OCI-LY7 (cell line): ENCODE results near the gene BAHCC1. TPM values are rescaled to one million over a fixed set of nuclear protein-coding genes. Genes with fewer than 3 reads are reported as not detected.

Experiments
- Bru-seq: library from RNA; stranded (reverse); fragments of 400-500 nt; gene quantifications from one replicate; lab custom pipeline; 2021; lab: Mats Ljungman, UMichigan
- BruChase-seq, 2 experiments: library from RNA; stranded (reverse); fragments of 400-500 nt; gene quantifications; one replicate each; lab custom pipeline; 2021; lab: Mats Ljungman, UMichigan
- BruUV-seq: library from RNA; stranded (reverse); fragments of 400-500 nt; replicated peaks from 2 replicates; lab custom pipeline; 2021; lab: Mats Ljungman, UMichigan
- CTCF ChIA-PET: fragments of 300-600 bp; sonication (Branson Sonifier 250); formaldehyde crosslinking; loops from one replicate; lab custom pipeline; 2022; ENCODE audit warnings: antibody characterized with exemption; ENCODE audit not compliant: unreplicated experiment; lab: Charles Lee
- POLR2A ChIA-PET: fragments of 300-600 bp; sonication (Branson Sonifier 250); formaldehyde crosslinking; loops from one replicate; lab custom pipeline; 2022; ENCODE audit warnings: antibody characterized with exemption; lab: Charles Lee
- DNase-seq: peaks from one replicate; pipeline ENCODE4 v3.0.0-alpha.2; 2015; ENCODE audit warnings: low spot score
- H2AFZ ChIP-seq: fragments of 200-600 bp; sonication (generic), shearing (Covaris generic); 2 replicates; pipeline ENCODE4 v1.6.1; 2014; ENCODE audit warnings: mild to moderate bottlenecking, antibody characterized with exemption, low read length, moderate library complexity
- H3K27ac ChIP-seq: fragments of 200-600 bp; sonication (generic); 2 replicates; pipeline ENCODE4 v1.5.1; 2014; ENCODE audit warnings: mixed run types, low read depth, mild to moderate bottlenecking, moderate library complexity, low read length, inconsistent platforms; ENCODE audit not compliant: poor library complexity, severe bottlenecking
- H3K36me3 ChIP-seq: fragments of 200-600 bp; sonication (generic); 2 replicates; pipeline ENCODE4 v1.6.1; 2014; ENCODE audit warnings: mild to moderate bottlenecking, antibody characterized with exemption, low read length, moderate library complexity, mixed read lengths; ENCODE audit not compliant: insufficient read depth
- H3K4me1 ChIP-seq: fragments of 200-600 bp; sonication (generic); 2 replicates; pipeline ENCODE4 v1.5.1; 2014; ENCODE audit warnings: mild to moderate bottlenecking, low read length; ENCODE audit not compliant: insufficient read depth, poor library complexity, severe bottlenecking
- H3K4me2 ChIP-seq: fragments of 200-600 bp; sonication (generic); 2 replicates; pipeline ENCODE4 v1.6.1; 2014; ENCODE audit warnings: mild to moderate bottlenecking, low read length
- H3K4me3 ChIP-seq: fragments of 200-600 bp; sonication (generic); 2 replicates; pipeline ENCODE4 v1.5.1; 2014; ENCODE audit warnings: mild to moderate bottlenecking, low read depth, low read length; ENCODE audit not compliant: poor library complexity, severe bottlenecking
- H3K79me2 ChIP-seq: fragments of 200-600 bp; sonication (generic); 2 replicates; pipeline ENCODE4 v1.6.1; 2016; ENCODE audit warnings: low read depth, mild to moderate bottlenecking, low read length, moderate library complexity, mixed read lengths; ENCODE audit not compliant: insufficient read depth
- H3K9me2 ChIP-seq: fragments of 200-600 bp; sonication (generic); 2 replicates; pipeline ENCODE4 v1.6.1; 2016; ENCODE audit warnings: mild to moderate bottlenecking, low read length, mixed read lengths; ENCODE audit not compliant: insufficient read depth
- H3K9me3 ChIP-seq: fragments of 200-600 bp; sonication (generic); 2 replicates; pipeline ENCODE4 v1.6.1; 2014; ENCODE audit warnings: mild to moderate bottlenecking, mixed run types, low read length, mixed read lengths
- H4K20me1 ChIP-seq: fragments of 200-600 bp; sonication (generic); 2 replicates; pipeline ENCODE4 v1.6.1; 2014; ENCODE audit warnings: mild to moderate bottlenecking, antibody characterized with exemption, low read length, moderate library complexity, mixed read lengths; ENCODE audit not compliant: insufficient read depth
- EZH2phosphoT487 ChIP-seq: fragments of 200-600 bp; sonication (generic); IDR thresholded peaks from 2 replicates; pipeline ENCODE4 v1.6.1; 2018; ENCODE audit warnings: low read depth, borderline replicate concordance, mild to moderate bottlenecking, mixed run types, antibody characterized with exemption, low read length, moderate library complexity, mixed read lengths
- intact Hi-C: fragments of 100-400 bp; cut with micrococcal nuclease; formaldehyde crosslinking; loops from one replicate; pipeline ENCODE4 v1.10.0; 2022; ENCODE audit not compliant: unreplicated experiment
- long read RNA-seq: library from polyadenylated mRNA; stranded (forward); transcript quantifications from one replicate; pipeline ENCODE4 v2.0.0, GENCODE V29; 2022
- total RNA-seq, 2 experiments: library from RNA; depleted of rRNA in 1 of 2; stranded (reverse); fragments of >200 nt in 1 of 2; shearing (Covaris generic) in 1 of 2; gene quantifications; 2 replicates each; pipeline ENCODE4 v1.2.3, GENCODE V29; 2014 to 2022
- TF ChIP-seq, protein P1 (sequence below): fragments of 200-600 bp; sonication (generic); conservative IDR thresholded peaks from 2 replicates; pipeline ENCODE4 v1.5.1; 2014; ENCODE audit warnings: mild to moderate bottlenecking, antibody characterized with exemption, low read length, moderate library complexity, mixed read lengths

The BAHCC1 gene
- total RNA-seq (2014; rRNA removed; shearing (Covaris generic)) (1.4 and 5.2 TPM in 2 replicates), total RNA-seq (2022) (5.5 and 5.7 TPM in 2 replicates), Bru-seq, nascent RNA (percentile 20 among the genes with signal in this experiment), BruChase-seq, experiment 1, labeled RNA remaining after a 6-hour chase (percentile 19 among the genes with signal in this experiment), BruChase-seq, experiment 2, labeled RNA remaining after a 2-hour chase (percentile 24 among the genes with signal in this experiment)
- long read RNA-seq, partial matches to known transcripts, result 1 of 9 reads
- long read RNA-seq, other reads (novel, unspliced or antisense), result 7 of 9 reads

DNA sequence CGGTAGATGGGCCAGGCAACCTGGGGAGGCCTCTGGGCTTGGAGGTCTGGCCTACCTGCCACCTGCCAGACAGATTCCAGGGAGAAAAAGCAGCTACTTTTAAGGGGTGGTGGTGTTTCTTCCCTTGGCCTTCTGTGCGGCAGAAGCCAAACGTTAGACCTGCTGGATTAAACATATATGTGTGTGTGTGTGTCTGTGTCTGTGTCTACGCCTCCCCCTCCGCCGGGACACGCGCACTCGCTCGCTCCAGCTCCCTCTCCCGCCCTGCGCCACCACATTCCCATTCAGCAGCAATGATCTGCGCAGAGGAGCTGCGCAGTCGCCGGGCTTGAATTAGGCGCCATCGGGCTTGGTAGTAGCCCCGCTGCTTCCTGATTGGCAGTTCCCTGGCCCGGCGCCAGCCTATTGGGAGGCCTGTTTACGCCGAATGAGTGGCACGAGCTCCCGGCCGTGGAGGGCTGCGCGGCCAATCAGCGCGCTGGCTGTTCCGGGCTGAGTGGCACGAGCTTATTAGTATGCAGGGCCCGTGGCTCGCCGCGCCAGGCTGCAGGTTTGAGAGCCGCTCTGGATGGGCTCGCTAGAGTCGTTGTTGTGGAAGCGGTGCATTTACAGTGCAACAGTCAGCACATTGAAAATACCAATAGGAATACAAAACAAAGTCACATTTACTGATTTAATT, at the start of gene BAHCC1:
BAHCC1 (plus strand) TSS at position 537 of the 679 bp plus-strand sequence. CDS start 4,283 bp downstream, outside the sequence.
- peak within 1 kb of the TSS; percentile 87 for H3K4me2 ChIP-seq
- H3K36me3 ChIP-seq, result peaks cover 4% of the 10 kb centered on the region; the same call in 1 of the 2 replicates
- H3K9me2 ChIP-seq, result no peaks in the 10 kb centered on the region
- BruUV-seq, result no TSS peak
- H3K9me3 ChIP-seq, result no peaks in the 10 kb centered on the region
- CTCF ChIA-PET, result interaction anchor here (0.5 to 1.2 kb wide), 5 partner anchors 47 to 983 kb away, joined by 3 to 7 read pairs (median 3); no protein-coding TSS in a partner anchor
- TF ChIP-seq, protein P1, sequence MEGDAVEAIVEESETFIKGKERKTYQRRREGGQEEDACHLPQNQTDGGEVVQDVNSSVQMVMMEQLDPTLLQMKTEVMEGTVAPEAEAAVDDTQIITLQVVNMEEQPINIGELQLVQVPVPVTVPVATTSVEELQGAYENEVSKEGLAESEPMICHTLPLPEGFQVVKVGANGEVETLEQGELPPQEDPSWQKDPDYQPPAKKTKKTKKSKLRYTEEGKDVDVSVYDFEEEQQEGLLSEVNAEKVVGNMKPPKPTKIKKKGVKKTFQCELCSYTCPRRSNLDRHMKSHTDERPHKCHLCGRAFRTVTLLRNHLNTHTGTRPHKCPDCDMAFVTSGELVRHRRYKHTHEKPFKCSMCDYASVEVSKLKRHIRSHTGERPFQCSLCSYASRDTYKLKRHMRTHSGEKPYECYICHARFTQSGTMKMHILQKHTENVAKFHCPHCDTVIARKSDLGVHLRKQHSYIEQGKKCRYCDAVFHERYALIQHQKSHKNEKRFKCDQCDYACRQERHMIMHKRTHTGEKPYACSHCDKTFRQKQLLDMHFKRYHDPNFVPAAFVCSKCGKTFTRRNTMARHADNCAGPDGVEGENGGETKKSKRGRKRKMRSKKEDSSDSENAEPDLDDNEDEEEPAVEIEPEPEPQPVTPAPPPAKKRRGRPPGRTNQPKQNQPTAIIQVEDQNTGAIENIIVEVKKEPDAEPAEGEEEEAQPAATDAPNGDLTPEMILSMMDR, result no peak
- TF ChIP-seq EZH2phosphoT487, result no peak
- peaks cover 4% of the 10 kb centered on the region; the same call in 1 of the 2 replicates for H3K79me2 ChIP-seq
- H4K20me1 ChIP-seq, result 0 out of 2 replicates have a peak, but pooled peaks cover 10% of the 10 kb centered on the region
- intact Hi-C loops, result loop anchor here (2.0 to 10.0 kb wide), 5 partner anchors 90 to 200 kb away; partner anchors contain the start of genes ACTG1 and SLC38A10
- H3K4me3 ChIP-seq, result peak within 1 kb of the TSS; percentile 74
- POLR2A ChIA-PET, result interaction anchor here (0.7 to 1.6 kb wide), 11 partner anchors 10 to 282 kb away, joined by 4 to 8 read pairs (median 4); partner anchors contain the start of genes CEP131 and SLC38A10
- DNase-seq, result peak; percentile 100
- H2AFZ ChIP-seq, result peak within 1 kb of the TSS; percentile 84
- peak within 1 kb of the TSS; percentile 75 for H3K27ac ChIP-seq
- H3K4me1 ChIP-seq, result peaks cover 42% of the 10 kb centered on the region

DNA sequence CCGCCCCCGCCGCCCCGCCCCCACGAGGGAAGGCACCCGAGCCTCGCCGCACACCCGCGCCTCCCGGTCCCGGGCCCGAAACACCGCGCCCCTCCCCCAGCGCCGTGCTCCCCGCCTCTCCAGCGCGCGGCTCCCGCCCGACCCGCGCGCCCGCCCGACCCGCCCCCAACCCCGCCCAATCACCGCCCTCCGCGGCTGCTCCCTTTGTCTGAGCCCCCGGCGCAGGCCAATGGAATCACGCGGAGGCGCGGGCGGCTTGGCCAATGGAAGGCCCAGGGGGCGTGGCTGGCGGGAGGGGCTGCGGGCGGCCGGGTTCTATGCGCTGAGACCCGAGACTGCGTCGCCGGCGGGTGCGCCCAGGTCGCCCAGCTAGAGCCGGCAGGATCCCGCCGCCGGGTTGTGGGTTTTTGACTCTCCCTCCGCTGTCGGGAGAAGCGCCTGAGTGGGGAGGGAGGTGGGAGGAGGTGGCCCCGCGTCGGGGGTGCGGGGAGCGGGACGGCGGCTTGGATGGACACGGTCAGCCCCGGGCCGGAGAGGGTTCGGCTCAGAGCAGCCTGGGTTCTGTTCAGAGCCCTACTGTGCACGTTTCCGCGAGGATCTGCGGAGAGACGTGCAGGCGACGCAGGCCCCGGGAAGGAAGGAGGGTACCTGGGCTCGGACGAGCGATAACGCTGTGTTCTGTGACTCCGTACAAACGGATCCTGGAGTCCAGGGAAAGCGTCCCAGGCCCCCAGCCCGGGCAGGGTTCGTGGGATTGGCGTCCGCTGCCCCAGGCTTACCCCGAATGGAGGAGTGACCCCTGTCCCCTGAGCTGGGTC, 49.0 kb upstream of the BAHCC1 start:
- peak; percentile 99 for DNase-seq
- Histone ChIP-seq H3K4me3 (peak overlapping the region; percentile 71), H3K9me3 (no peaks in the 10 kb centered on the region), H3K27ac (no peak overlapping the region), H3K9me2 (no peaks in the 10 kb centered on the region), H4K20me1 (no peaks in the 10 kb centered on the region), H3K4me1 (peaks cover 10% of the 10 kb centered on the region), H3K4me2 (peak overlapping the region; percentile 63), H2AFZ (peak overlapping the region; percentile 66), H3K36me3 (no peaks in the 10 kb centered on the region), H3K79me2 (no peaks in the 10 kb centered on the region)
- TF ChIP-seq, protein P1, result no peak
- TF ChIP-seq EZH2phosphoT487, result no peak
- CTCF ChIA-PET, result interaction anchor here (0.6 kb wide), 1 partner anchor 469 kb away, joined by 3 read pairs; no protein-coding TSS in a partner anchor
- intact Hi-C loops, result no loop called here
- POLR2A ChIA-PET, result no interaction called here
- no TSS peak for BruUV-seq
